ENCODE measurements around the gene LURAP1L. TPM values are rescaled to one million over a fixed set of nuclear protein-coding genes. Genes with fewer than 3 reads are reported as not detected.
"Not testable (repeated sequence)": the region's sequence is repeated elsewhere in the genome, so short reads cannot be mapped to it uniquely, and the experiment has no call there.

LURAP1L gene
- total RNA-seq, 1 donor from 2014 or later: 43.7 TPM

GRCh38 chr9:12856603-12857002 is 81.8 kb downstream of the LURAP1L start:
- Histone ChIP-seq H3K4me3 (ENCODE audit: low read depth, low read length) (no peak overlapping the region), H3K27me3 (ENCODE audit: control insufficient read depth, insufficient read depth, low read length) (no peaks in the 10 kb centered on the region), H3K36me3 (ENCODE audit: control insufficient read depth, insufficient read depth, low read length) (no peaks in the 10 kb centered on the region)
- no peak for FAIRE-seq
- DNase-seq (ENCODE audit: low read depth): no peak
- TF ChIP-seq CTCF (IDR thresholded peaks at IDR 0.05; ENCODE audit: insufficient read depth, low read length, severe bottlenecking): no peak

DNA sequence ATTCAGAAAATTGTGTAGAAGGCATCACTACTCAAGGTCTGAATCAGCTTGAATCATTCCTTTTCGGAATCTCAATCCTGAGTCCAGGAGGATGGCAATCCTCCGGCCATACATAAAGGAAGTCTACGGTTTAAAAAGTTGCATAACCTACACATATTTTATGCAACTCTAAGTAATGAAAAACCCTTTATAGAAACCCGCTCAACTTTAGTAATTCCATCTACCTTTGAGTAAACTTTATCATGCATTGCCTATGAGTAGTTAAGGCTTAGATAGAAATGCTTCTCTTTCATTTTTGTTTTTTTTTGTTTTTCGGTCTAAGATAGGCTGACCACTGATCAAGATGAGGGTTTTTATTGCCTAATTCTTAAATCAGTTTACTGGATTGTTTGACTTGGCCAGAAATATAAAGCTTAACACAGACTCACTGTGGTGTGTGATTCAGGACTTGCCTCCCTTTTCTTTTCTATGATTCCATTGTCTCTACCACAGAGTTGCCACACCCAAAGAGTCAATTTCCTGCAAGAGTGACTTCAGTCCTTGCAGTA is 85.0 kb downstream of the LURAP1L start:
- DNase-seq (ENCODE audit: low read depth): peak; percentile 98
- no peak overlapping the region for H3K4me3 ChIP-seq (ENCODE audit: low read depth, low read length)
- FAIRE-seq: peak; percentile 58

GRCh38 chr9:12860998-12861397 is 86.2 kb downstream of the LURAP1L start:
- FAIRE-seq: no peak

More for the DNA sequence above, 85.0 kb downstream of the LURAP1L start:
- Histone ChIP-seq H3K36me3 (ENCODE audit: control insufficient read depth, insufficient read depth, low read length) (no peaks in the 10 kb centered on the region), H3K27me3 (ENCODE audit: control insufficient read depth, insufficient read depth, low read length) (no peaks in the 10 kb centered on the region)
- TF ChIP-seq CTCF (IDR thresholded peaks at IDR 0.05; ENCODE audit: insufficient read depth, low read length, severe bottlenecking): no peak

GRCh38 chr9:12862611-12863410 is 88.0 kb downstream of the LURAP1L start:
- no peak for TF ChIP-seq CTCF (IDR thresholded peaks at IDR 0.05; ENCODE audit: insufficient read depth, low read length, severe bottlenecking)
- no peak for DNase-seq (ENCODE audit: low read depth)

More at GRCh38 chr9:12860998-12861397, 86.2 kb downstream of the LURAP1L start:
- DNase-seq (ENCODE audit: low read depth): no peak
- Histone ChIP-seq H3K27me3 (ENCODE audit: control insufficient read depth, insufficient read depth, low read length) (no peaks in the 10 kb centered on the region), H3K4me3 (ENCODE audit: low read depth, low read length) (no peak overlapping the region), H3K36me3 (ENCODE audit: control insufficient read depth, insufficient read depth, low read length) (no peaks in the 10 kb centered on the region)
- TF ChIP-seq CTCF (IDR thresholded peaks at IDR 0.05; ENCODE audit: insufficient read depth, low read length, severe bottlenecking): no peak

DNA sequence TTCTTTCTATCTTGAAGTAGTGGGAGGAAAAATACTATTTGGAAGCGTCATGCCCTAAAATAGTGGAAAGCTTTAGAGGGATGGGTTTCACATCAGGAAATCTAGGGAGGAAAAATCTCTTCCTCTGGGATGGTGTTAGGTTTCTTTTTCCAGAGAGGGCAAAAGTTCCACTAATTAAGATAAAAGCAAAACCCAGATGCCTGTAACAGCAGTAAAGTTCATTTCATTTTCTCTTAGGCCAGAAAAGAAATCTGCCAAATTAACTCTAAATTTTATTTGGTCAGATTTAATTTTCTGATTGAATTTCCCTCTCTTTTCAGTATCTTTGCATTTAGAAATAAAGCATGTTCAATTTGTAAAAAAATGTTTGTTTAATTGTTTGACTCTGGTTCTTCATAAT is 88.8 kb downstream of the LURAP1L start:
- no peak for FAIRE-seq
- DNase-seq (ENCODE audit: low read depth): no peak
- TF ChIP-seq CTCF (IDR thresholded peaks at IDR 0.05; ENCODE audit: insufficient read depth, low read length, severe bottlenecking): no peak

More at GRCh38 chr9:12862611-12863410, 88.0 kb downstream of the LURAP1L start:
- H3K27me3 ChIP-seq (ENCODE audit: control insufficient read depth, insufficient read depth, low read length): no peaks in the 10 kb centered on the region
- H3K36me3 ChIP-seq (ENCODE audit: control insufficient read depth, insufficient read depth, low read length): no peaks in the 10 kb centered on the region
- FAIRE-seq: no peak
- H3K4me3 ChIP-seq (ENCODE audit: low read depth, low read length): no peak overlapping the region

DNA sequence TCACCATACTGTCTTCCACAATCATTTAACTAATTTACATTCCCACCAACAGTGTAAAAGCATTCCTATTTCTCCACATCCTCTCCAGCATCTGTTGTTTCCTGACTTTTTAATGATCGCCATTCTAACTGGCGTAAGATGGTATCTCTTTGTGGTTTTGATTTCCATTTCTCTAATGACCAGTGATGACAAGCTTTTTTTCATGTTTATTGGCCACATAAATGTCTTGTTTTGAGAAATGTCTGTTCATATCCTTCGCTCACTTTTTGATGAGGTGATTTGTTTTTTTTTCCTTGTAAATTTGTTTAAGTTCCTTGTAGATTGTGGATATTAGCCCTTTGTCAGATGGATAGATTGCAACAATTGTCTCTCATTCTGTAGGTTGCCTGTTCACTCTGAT is 90.6 kb downstream of the LURAP1L start:
- FAIRE-seq; H3K4me3 ChIP-seq (ENCODE audit: low read depth, low read length); H3K27me3 ChIP-seq (ENCODE audit: control insufficient read depth, insufficient read depth, low read length); DNase-seq (ENCODE audit: low read depth); H3K36me3 ChIP-seq (ENCODE audit: control insufficient read depth, insufficient read depth, low read length): not testable (repeated sequence)

More for the DNA sequence above, 88.8 kb downstream of the LURAP1L start:
- Histone ChIP-seq H3K4me3 (ENCODE audit: low read depth, low read length) (no peak overlapping the region), H3K27me3 (ENCODE audit: control insufficient read depth, insufficient read depth, low read length) (no peaks in the 10 kb centered on the region), H3K36me3 (ENCODE audit: control insufficient read depth, insufficient read depth, low read length) (no peaks in the 10 kb centered on the region)

Measured in bronchial epithelial cell (primary cell).